ENCODE measurements around the gene IGFBP6.

Gene IGFBP6, protein sequence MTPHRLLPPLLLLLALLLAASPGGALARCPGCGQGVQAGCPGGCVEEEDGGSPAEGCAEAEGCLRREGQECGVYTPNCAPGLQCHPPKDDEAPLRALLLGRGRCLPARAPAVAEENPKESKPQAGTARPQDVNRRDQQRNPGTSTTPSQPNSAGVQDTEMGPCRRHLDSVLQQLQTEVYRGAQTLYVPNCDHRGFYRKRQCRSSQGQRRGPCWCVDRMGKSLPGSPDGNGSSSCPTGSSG

DNA sequence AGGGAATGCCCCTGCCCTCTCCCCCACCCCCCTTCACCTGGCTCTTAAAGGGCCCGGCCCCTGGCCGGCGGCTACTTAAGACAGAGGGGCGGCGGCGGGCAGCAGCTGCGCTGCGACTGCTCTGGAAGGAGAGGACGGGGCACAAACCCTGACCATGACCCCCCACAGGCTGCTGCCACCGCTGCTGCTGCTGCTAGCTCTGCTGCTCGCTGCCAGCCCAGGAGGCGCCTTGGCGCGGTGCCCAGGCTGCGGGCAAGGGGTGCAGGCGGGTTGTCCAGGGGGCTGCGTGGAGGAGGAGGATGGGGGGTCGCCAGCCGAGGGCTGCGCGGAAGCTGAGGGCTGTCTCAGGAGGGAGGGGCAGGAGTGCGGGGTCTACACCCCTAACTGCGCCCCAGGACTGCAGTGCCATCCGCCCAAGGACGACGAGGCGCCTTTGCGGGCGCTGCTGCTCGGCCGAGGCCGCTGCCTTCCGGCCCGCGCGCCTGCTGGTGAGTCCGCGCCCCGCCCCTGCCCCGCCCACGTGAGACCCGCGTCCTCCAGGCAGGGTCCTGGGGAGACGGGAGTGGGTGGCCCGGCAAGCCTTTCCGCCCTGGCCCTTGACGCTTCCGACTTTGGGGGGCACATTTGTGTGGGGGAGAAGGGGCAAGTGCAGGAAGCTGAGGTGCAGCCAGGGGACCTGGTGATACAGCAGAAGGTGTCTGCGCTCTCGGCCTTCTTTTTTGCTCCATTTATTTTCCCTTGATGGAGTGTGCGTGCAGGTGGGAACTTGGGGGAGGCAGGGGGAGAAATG lies at the start of gene IGFBP6:
Gene IGFBP6 (plus strand): TSS at position 104 of the 790 bp plus-strand sequence. CDS start 51 bp downstream, at position 155.
- TF ChIP-seq, protein P1, sequence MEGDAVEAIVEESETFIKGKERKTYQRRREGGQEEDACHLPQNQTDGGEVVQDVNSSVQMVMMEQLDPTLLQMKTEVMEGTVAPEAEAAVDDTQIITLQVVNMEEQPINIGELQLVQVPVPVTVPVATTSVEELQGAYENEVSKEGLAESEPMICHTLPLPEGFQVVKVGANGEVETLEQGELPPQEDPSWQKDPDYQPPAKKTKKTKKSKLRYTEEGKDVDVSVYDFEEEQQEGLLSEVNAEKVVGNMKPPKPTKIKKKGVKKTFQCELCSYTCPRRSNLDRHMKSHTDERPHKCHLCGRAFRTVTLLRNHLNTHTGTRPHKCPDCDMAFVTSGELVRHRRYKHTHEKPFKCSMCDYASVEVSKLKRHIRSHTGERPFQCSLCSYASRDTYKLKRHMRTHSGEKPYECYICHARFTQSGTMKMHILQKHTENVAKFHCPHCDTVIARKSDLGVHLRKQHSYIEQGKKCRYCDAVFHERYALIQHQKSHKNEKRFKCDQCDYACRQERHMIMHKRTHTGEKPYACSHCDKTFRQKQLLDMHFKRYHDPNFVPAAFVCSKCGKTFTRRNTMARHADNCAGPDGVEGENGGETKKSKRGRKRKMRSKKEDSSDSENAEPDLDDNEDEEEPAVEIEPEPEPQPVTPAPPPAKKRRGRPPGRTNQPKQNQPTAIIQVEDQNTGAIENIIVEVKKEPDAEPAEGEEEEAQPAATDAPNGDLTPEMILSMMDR (IDR thresholded peaks at IDR 0.05; ENCODE audit: low read depth, low read length, missing control alignments): no peak
- DNase-seq (ENCODE audit: low read depth): no peak
- H3K4me3 ChIP-seq (ENCODE audit: low read depth, low read length): peak within 1 kb of the TSS; percentile 61
- in situ Hi-C loops (cut with HindIII; ENCODE audit: low sequenced_read_pairs): no loop called here

GRCh38 chr12:53048033-53048779 lies 49.3 kb upstream of the IGFBP6 start:
- peak overlapping the region; percentile 63 for H3K4me3 ChIP-seq (ENCODE audit: low read depth, low read length)
- in situ Hi-C loops (cut with HindIII; ENCODE audit: low sequenced_read_pairs): no loop called here
- no peak for DNase-seq (ENCODE audit: low read depth)

GRCh38 chr12:53048780-53049401 lies 48.6 kb upstream of the IGFBP6 start:
- in situ Hi-C loops (cut with HindIII; ENCODE audit: low sequenced_read_pairs): no loop called here
- DNase-seq (ENCODE audit: low read depth): no peak
- peak overlapping the region; percentile 63 for H3K4me3 ChIP-seq (ENCODE audit: low read depth, low read length)
- TF ChIP-seq, protein P1 (IDR thresholded peaks at IDR 0.05; ENCODE audit: low read depth, low read length, missing control alignments): no peak

More at GRCh38 chr12:53048033-53048779, 49.3 kb upstream of the IGFBP6 start:
- TF ChIP-seq, protein P1 (IDR thresholded peaks at IDR 0.05; ENCODE audit: low read depth, low read length, missing control alignments): no peak

- peak within 1 kb of the TSS; percentile 63 for H3K4me3 ChIP-seq (ENCODE audit: low read depth, low read length)
- TF ChIP-seq, protein P1 (IDR thresholded peaks at IDR 0.05; ENCODE audit: low read depth, low read length, missing control alignments): no peak
- DNase-seq (ENCODE audit: low read depth): no peak
- in situ Hi-C loops (cut with HindIII; ENCODE audit: low sequenced_read_pairs): no loop called here
Observed at GRCh38 chr12:53049571-53050318, 47.7 kb upstream of the IGFBP6 start, which contains the start of gene TNS2. TSS of gene TNS2 (plus strand) at chr12:53050065. CDS start at chr12:53050186, 121 bp downstream.

DNA sequence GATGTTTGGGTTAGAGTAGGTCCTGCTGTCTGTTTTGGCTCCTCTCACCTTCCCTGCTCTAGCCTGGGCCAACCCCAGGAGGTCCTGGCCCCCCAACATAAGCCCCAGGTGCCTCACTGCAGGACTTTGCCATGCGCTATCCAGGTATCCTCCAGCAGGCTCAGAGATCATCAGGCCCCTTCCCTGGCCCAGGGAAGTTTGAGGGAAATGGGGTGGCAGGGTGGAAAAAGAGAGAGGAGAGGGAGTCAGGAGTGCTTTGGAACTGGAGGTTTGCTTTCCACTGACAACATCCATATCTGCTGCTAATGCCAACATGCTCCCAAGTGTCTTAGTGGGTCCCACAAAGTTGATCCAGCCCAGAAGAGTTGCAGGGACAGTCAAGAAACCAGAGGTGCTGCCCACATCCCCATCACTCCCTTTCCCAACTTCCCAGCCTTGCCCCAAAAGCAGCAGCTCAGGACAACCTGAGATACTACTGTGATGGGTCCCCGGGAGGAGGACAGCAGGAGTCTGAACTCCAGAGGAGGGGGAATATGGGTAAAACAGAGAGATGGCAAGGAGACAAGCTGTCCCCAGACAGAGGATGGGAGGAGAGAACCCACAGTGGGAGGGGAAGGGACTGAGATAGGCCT lies 46.9 kb upstream of the IGFBP6 start:
- TF ChIP-seq, protein P1 (IDR thresholded peaks at IDR 0.05; ENCODE audit: low read depth, low read length, missing control alignments): no peak
- H3K4me3 ChIP-seq (ENCODE audit: low read depth, low read length): peak overlapping the region; percentile 63
- in situ Hi-C loops (cut with HindIII; ENCODE audit: low sequenced_read_pairs): no loop called here
- no peak for DNase-seq (ENCODE audit: low read depth)
